Measurements from ENCODE around the gene MBP.

DNA sequence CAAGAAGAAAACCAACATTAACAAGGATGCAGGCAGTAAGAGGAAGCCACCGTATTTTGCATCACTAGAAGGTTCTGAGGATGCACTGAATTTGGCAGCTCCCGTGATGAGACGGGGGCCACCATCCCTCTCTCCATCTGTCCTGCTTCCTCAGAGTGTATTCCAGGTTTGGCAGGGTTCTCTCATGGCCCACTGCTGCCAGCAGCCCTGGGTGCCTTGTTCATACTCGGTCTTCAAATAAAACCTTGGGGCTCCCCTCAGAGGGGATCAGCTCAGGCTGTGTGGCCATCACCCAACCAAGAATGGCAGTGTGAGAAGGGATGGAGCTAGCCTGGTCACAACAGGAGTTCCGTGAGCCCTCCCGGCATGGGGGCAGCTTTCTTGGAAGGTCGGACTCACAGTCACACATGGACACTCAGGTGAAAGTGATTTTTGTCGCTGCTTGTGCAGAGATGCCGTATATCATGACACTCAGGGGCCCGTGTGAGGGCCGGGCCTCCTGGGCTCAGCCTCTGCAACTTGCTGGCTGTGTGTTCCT, 12.8 kb upstream of the MBP start:
- TF ChIP-seq NRF1 (conservative IDR thresholded peaks at IDR 0.05; ENCODE audit: low read depth, low read length) (no peak), ATF7 (IDR thresholded peaks at IDR 0.05; ENCODE audit: low read depth) (no peak), DPF2 (IDR thresholded peaks at IDR 0.05) (no peak), NFXL1 (IDR thresholded peaks at IDR 0.05; ENCODE audit: borderline replicate concordance) (no peak), RAD21 (IDR thresholded peaks at IDR 0.05; ENCODE audit: insufficient read depth, low read depth, low read length) (no peak), ZNF274 (IDR thresholded peaks at IDR 0.05; ENCODE audit: insufficient read depth, insufficient read length) (no peak), POLR2AphosphoS5 (IDR thresholded peaks at IDR 0.05; ENCODE audit: low read length) (no peak)
- TF ChIP-seq, protein P1, sequence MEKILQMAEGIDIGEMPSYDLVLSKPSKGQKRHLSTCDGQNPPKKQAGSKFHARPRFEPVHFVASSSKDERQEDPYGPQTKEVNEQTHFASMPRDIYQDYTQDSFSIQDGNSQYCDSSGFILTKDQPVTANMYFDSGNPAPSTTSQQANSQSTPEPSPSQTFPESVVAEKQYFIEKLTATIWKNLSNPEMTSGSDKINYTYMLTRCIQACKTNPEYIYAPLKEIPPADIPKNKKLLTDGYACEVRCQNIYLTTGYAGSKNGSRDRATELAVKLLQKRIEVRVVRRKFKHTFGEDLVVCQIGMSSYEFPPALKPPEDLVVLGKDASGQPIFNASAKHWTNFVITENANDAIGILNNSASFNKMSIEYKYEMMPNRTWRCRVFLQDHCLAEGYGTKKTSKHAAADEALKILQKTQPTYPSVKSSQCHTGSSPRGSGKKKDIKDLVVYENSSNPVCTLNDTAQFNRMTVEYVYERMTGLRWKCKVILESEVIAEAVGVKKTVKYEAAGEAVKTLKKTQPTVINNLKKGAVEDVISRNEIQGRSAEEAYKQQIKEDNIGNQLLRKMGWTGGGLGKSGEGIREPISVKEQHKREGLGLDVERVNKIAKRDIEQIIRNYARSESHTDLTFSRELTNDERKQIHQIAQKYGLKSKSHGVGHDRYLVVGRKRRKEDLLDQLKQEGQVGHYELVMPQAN (conservative IDR thresholded peaks at IDR 0.05): no peak
- TF ChIP-seq, protein P2, sequence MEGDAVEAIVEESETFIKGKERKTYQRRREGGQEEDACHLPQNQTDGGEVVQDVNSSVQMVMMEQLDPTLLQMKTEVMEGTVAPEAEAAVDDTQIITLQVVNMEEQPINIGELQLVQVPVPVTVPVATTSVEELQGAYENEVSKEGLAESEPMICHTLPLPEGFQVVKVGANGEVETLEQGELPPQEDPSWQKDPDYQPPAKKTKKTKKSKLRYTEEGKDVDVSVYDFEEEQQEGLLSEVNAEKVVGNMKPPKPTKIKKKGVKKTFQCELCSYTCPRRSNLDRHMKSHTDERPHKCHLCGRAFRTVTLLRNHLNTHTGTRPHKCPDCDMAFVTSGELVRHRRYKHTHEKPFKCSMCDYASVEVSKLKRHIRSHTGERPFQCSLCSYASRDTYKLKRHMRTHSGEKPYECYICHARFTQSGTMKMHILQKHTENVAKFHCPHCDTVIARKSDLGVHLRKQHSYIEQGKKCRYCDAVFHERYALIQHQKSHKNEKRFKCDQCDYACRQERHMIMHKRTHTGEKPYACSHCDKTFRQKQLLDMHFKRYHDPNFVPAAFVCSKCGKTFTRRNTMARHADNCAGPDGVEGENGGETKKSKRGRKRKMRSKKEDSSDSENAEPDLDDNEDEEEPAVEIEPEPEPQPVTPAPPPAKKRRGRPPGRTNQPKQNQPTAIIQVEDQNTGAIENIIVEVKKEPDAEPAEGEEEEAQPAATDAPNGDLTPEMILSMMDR (IDR thresholded peaks at IDR 0.05 in 2 of 3, conservative IDR thresholded peaks at IDR 0.05 in 1 of 3; ENCODE audit: control insufficient read depth in 2 of 3, extremely low read depth in 1 of 3, insufficient read depth in 1 of 3, low read depth in 3 of 3, low read length in 3 of 3): no peak
- TF ChIP-seq, protein P3, sequence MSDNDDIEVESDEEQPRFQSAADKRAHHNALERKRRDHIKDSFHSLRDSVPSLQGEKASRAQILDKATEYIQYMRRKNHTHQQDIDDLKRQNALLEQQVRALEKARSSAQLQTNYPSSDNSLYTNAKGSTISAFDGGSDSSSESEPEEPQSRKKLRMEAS (IDR thresholded peaks at IDR 0.05; ENCODE audit: low read depth, low read length): no peak
- TF ChIP-seq, protein P4, sequence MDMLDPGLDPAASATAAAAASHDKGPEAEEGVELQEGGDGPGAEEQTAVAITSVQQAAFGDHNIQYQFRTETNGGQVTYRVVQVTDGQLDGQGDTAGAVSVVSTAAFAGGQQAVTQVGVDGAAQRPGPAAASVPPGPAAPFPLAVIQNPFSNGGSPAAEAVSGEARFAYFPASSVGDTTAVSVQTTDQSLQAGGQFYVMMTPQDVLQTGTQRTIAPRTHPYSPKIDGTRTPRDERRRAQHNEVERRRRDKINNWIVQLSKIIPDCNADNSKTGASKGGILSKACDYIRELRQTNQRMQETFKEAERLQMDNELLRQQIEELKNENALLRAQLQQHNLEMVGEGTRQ (IDR thresholded peaks at IDR 0.05; ENCODE audit: borderline replicate concordance, low read depth, low read length): no peak
- TF ChIP-seq, protein P5, sequence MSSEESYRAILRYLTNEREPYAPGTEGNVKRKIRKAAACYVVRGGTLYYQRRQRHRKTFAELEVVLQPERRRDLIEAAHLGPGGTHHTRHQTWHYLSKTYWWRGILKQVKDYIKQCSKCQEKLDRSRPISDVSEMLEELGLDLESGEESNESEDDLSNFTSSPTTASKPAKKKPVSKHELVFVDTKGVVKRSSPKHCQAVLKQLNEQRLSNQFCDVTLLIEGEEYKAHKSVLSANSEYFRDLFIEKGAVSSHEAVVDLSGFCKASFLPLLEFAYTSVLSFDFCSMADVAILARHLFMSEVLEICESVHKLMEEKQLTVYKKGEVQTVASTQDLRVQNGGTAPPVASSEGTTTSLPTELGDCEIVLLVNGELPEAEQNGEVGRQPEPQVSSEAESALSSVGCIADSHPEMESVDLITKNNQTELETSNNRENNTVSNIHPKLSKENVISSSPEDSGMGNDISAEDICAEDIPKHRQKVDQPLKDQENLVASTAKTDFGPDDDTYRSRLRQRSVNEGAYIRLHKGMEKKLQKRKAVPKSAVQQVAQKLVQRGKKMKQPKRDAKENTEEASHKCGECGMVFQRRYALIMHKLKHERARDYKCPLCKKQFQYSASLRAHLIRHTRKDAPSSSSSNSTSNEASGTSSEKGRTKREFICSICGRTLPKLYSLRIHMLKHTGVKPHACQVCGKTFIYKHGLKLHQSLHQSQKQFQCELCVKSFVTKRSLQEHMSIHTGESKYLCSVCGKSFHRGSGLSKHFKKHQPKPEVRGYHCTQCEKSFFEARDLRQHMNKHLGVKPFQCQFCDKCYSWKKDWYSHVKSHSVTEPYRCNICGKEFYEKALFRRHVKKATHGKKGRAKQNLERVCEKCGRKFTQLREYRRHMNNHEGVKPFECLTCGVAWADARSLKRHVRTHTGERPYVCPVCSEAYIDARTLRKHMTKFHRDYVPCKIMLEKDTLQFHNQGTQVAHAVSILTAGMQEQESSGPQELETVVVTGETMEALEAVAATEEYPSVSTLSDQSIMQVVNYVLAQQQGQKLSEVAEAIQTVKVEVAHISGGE (CRISPR knock-in tag; IDR thresholded peaks at IDR 0.05): no peak

Data from GM12878 (cell line).